GM19025 (cell line): ENCODE results near the gene MED22.
"Not testable (repeated sequence)": the region's sequence is repeated elsewhere in the genome, so short reads cannot be mapped to it uniquely, and the experiment has no call there.

Source experiments
- ATAC-seq: cut with Tn5 transposase; IDR thresholded peaks from one replicate; pipeline ENCODE4 v1.9.1; 2021; ENCODE audit warnings: mild to moderate bottlenecking, low read depth, moderate library complexity; ENCODE audit not compliant: unreplicated experiment

The MED22 gene

GRCh38 chr9:133347985-133348717, at the start of gene MED22, which contains the start of gene RPL7A:
Gene MED22, minus strand, starts transcription at chr9:133348131. Its CDS starts 1,469 bp downstream, at chr9:133346662.
Gene RPL7A, plus strand, starts transcription at chr9:133348218. Its CDS starts 26 bp downstream, at chr9:133348244.
- ATAC-seq, result no peak

- ATAC-seq, result no peak
Observed at GRCh38 chr9:133397370-133397769, 49.4 kb upstream of the MED22 start.

- no peak for ATAC-seq
Observed at GRCh38 chr9:133396952-133397351, 49.0 kb upstream of the MED22 start.

GRCh38 chr9:133394687-133395271, 46.8 kb upstream of the MED22 start:
- no peak for ATAC-seq

GRCh38 chr9:133393399-133393798, 45.5 kb upstream of the MED22 start:
- no peak for ATAC-seq

GRCh38 chr9:133392308-133392707, 44.4 kb upstream of the MED22 start:
- ATAC-seq, result not testable (repeated sequence)

GRCh38 chr9:133391449-133391848, 43.5 kb upstream of the MED22 start:
- ATAC-seq, result not testable (repeated sequence)

- ATAC-seq, result no peak
Observed at GRCh38 chr9:133390713-133391112, 42.8 kb upstream of the MED22 start.

- ATAC-seq, result no peak
Observed at GRCh38 chr9:133389562-133389961, 41.6 kb upstream of the MED22 start.

GRCh38 chr9:133389025-133389557, 41.2 kb upstream of the MED22 start:
- ATAC-seq, result no peak

GRCh38 chr9:133387680-133388079, 39.7 kb upstream of the MED22 start:
- no peak for ATAC-seq

GRCh38 chr9:133386338-133386737, 38.4 kb upstream of the MED22 start:
- no peak for ATAC-seq

- no peak for ATAC-seq
Observed at GRCh38 chr9:133385452-133385851, 37.5 kb upstream of the MED22 start.

GRCh38 chr9:133384736-133385321, 36.9 kb upstream of the MED22 start:
- no peak for ATAC-seq

- no peak for ATAC-seq
Observed at GRCh38 chr9:133383438-133383837, 35.5 kb upstream of the MED22 start.

GRCh38 chr9:133382507-133383141, 34.7 kb upstream of the MED22 start:
- ATAC-seq, result no peak

GRCh38 chr9:133380734-133381133, 32.8 kb upstream of the MED22 start:
- no peak for ATAC-seq

GRCh38 chr9:133379153-133380086, 31.5 kb upstream of the MED22 start:
- no peak for ATAC-seq

- no peak for ATAC-seq
Observed at GRCh38 chr9:133378408-133378962, 30.6 kb upstream of the MED22 start.
